HepG2 (cell line): ENCODE measurements around the gene APOC3. TPM values are rescaled to one million over a fixed set of nuclear protein-coding genes. Genes with fewer than 3 reads are reported as not detected.

Experiments
- CAMTA2 ChIP-seq: sonication (generic); formaldehyde crosslinking; IDR thresholded peaks from 2 replicates; pipeline ENCODE4 v1.4.0; 2020; ENCODE audit warnings: mild to moderate bottlenecking, missing genetic modification reagents, borderline replicate concordance
- E2F1 ChIP-seq: sonication (generic); formaldehyde crosslinking; IDR thresholded peaks from 2 replicates; pipeline ENCODE4 v1.5.0; 2020; ENCODE audit warnings: missing genetic modification reagents
- ETV5 ChIP-seq: IDR thresholded peaks from 2 replicates; pipeline ENCODE4 v1.6.1; 2018; ENCODE audit warnings: missing biosample characterization, missing genetic modification reagents, inconsistent platforms, borderline replicate concordance
- FOXA1 ChIP-seq, 2 experiments: fragments of 450-650 bp in 1 of 2; sonication (generic) in 1 of 2; formaldehyde crosslinking in 1 of 2; IDR thresholded peaks; 2 replicates each; pipeline versions ENCODE4 v1.4.0 to v1.6.1; 2016 to 2020; ENCODE audit warnings: missing genetic modification reagents in 1 of 2
- GATA4 ChIP-seq: sonication (generic); IDR thresholded peaks from 2 replicates; pipeline ENCODE4 v1.6.1; 2016; ENCODE audit warnings: antibody characterized with exemption, low read depth, borderline replicate concordance
- MAF1 ChIP-seq: sonication (generic); formaldehyde crosslinking; IDR thresholded peaks from 2 replicates; pipeline ENCODE4 v1.5.0; 2020; ENCODE audit warnings: missing genetic modification reagents, borderline replicate concordance
- MEF2D ChIP-seq: sonication (generic); formaldehyde crosslinking; IDR thresholded peaks from 2 replicates; pipeline ENCODE4 v1.5.1; 2020; ENCODE audit warnings: mild to moderate bottlenecking, missing genetic modification reagents
- NKX3-1 ChIP-seq: sonication (generic); formaldehyde crosslinking; IDR thresholded peaks from 2 replicates; pipeline ENCODE4 v1.5.0; 2020; ENCODE audit warnings: missing genetic modification reagents
- SNAPC4 ChIP-seq: sonication (generic); formaldehyde crosslinking; IDR thresholded peaks from 2 replicates; pipeline ENCODE4 v1.4.0; 2020; ENCODE audit warnings: mild to moderate bottlenecking, missing genetic modification reagents
- ZNF20 ChIP-seq: sonication (generic); formaldehyde crosslinking; IDR thresholded peaks from 2 replicates; pipeline ENCODE4 v1.4.0; 2020; ENCODE audit warnings: mild to moderate bottlenecking, moderate library complexity, missing genetic modification reagents
- ZNF333 ChIP-seq: sonication (generic); formaldehyde crosslinking; IDR thresholded peaks from 2 replicates; pipeline ENCODE4 v1.4.0; 2020; ENCODE audit warnings: mild to moderate bottlenecking, missing genetic modification reagents, borderline replicate concordance
- ZNF782 ChIP-seq: sonication (generic); formaldehyde crosslinking; IDR thresholded peaks from 2 replicates; pipeline ENCODE4 v1.4.0; 2020; ENCODE audit warnings: missing genetic modification reagents, mild to moderate bottlenecking, borderline replicate concordance
- ZNF883 ChIP-seq: sonication (generic); formaldehyde crosslinking; IDR thresholded peaks from 2 replicates; pipeline ENCODE4 v1.5.1; 2020; ENCODE audit warnings: mild to moderate bottlenecking, missing genetic modification reagents; ENCODE audit errors: not compliant biosample characterization
- ZSCAN5A ChIP-seq: sonication (generic); formaldehyde crosslinking; IDR thresholded peaks from 2 replicates; pipeline ENCODE4 v1.8.0; 2022; ENCODE audit warnings: mild to moderate bottlenecking, missing genetic modification reagents, borderline replicate concordance
- polyA plus RNA-seq, 8 experiments: library from polyadenylated mRNA; depleted of rRNA in 3 of 8; stranded (reverse) in 7 of 8; unstranded in 1 of 8; fragments of >200 nt; fragmentation: Illumina TruSeq in 4 of 8; extraction: Trizol in 4 of 8; gene quantifications; 2 replicates each; pipeline versions ENCODE4 v1.2.1 to v1.2.3, GENCODE V29; 2011 to 2016; ENCODE audit warnings: low read depth in 4 of 8, missing spikeins in 1 of 8, mixed read lengths in 1 of 8; ENCODE audit not compliant: insufficient read depth in 1 of 8
- total RNA-seq, 5 experiments: library from RNA; depleted of rRNA; stranded (reverse); fragments of >200 nt; fragmentation: Illumina TruSeq; extraction: Trizol; gene quantifications; 2 replicates each; pipeline ENCODE4 v1.2.3, GENCODE V29; 2016; ENCODE audit warnings: low read depth in 1 of 5
- TF ChIP-seq, protein P1 (sequence below): sonication (generic); formaldehyde crosslinking; IDR thresholded peaks from 2 replicates; pipeline ENCODE4 v1.5.0; 2020; ENCODE audit warnings: mild to moderate bottlenecking, missing genetic modification reagents, moderate library complexity
- TF ChIP-seq, protein P2 (sequence below), 2 experiments: sonication (generic) in 1 of 2; formaldehyde crosslinking in 1 of 2; IDR thresholded peaks; 2 replicates each; pipeline versions ENCODE4 v1.4.0 to v1.6.1; 2018 to 2020; ENCODE audit warnings: missing genetic modification reagents in 2 of 2, borderline replicate concordance in 1 of 2, low read depth in 1 of 2, mild to moderate bottlenecking in 1 of 2, missing biosample characterization in 1 of 2

The APOC3 gene
- total and polyA plus RNA-seq, 2 of the 13 experiments (the other 11 are each of a cell fraction or from before 2014, with no cell fraction given): 314 to 687 TPM

- TF ChIP-seq ZNF782 (CRISPR knock-in tag) (no peak), E2F1 (CRISPR knock-in tag) (peak; percentile 51; the same call in 1 of the 2 replicates), CAMTA2 (CRISPR knock-in tag) (peak; percentile 86; the same call in 1 of the 2 replicates), FOXA1 (IDR thresholded peaks at IDR 0.05) (no peak), FOXA1 (CRISPR knock-in tag; IDR thresholded peaks at IDR 0.05) (no peak), ZNF20 (CRISPR knock-in tag) (no peak), ETV5 (CRISPR knock-in tag) (peak; percentile 91; the same call in 1 of the 2 replicates), GATA4 (peak; percentile 91), ZNF333 (CRISPR knock-in tag) (peak; percentile 24; the same call in 1 of the 2 replicates), MEF2D (CRISPR knock-in tag) (peak; percentile 96), ZNF883 (CRISPR knock-in tag) (peak; percentile 63), SNAPC4 (CRISPR knock-in tag) (peak; percentile 86; the same call in 1 of the 2 replicates), MAF1 (CRISPR knock-in tag) (peak; percentile 69; the same call in 1 of the 2 replicates), NKX3-1 (CRISPR knock-in tag) (0 out of 2 replicates have a peak, but pooled peaks have one; percentile 45), ZSCAN5A (CRISPR knock-in tag) (0 out of 2 replicates have a peak, but pooled peaks have one; percentile 4)
- TF ChIP-seq, protein P1, sequence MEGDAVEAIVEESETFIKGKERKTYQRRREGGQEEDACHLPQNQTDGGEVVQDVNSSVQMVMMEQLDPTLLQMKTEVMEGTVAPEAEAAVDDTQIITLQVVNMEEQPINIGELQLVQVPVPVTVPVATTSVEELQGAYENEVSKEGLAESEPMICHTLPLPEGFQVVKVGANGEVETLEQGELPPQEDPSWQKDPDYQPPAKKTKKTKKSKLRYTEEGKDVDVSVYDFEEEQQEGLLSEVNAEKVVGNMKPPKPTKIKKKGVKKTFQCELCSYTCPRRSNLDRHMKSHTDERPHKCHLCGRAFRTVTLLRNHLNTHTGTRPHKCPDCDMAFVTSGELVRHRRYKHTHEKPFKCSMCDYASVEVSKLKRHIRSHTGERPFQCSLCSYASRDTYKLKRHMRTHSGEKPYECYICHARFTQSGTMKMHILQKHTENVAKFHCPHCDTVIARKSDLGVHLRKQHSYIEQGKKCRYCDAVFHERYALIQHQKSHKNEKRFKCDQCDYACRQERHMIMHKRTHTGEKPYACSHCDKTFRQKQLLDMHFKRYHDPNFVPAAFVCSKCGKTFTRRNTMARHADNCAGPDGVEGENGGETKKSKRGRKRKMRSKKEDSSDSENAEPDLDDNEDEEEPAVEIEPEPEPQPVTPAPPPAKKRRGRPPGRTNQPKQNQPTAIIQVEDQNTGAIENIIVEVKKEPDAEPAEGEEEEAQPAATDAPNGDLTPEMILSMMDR (CRISPR knock-in tag): peak; percentile 58
- TF ChIP-seq, protein P2, sequence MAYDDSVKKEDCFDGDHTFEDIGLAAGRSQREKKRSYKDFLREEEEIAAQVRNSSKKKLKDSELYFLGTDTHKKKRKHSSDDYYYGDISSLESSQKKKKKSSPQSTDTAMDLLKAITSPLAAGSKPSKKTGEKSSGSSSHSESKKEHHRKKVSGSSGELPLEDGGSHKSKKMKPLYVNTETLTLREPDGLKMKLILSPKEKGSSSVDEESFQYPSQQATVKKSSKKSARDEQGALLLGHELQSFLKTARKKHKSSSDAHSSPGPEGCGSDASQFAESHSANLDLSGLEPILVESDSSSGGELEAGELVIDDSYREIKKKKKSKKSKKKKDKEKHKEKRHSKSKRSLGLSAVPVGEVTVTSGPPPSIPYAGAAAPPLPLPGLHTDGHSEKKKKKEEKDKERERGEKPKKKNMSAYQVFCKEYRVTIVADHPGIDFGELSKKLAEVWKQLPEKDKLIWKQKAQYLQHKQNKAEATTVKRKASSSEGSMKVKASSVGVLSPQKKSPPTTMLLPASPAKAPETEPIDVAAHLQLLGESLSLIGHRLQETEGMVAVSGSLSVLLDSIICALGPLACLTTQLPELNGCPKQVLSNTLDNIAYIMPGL (CRISPR knock-in tag; IDR thresholded peaks at IDR 0.05; ENCODE audit: borderline replicate concordance in 1 of 2, low read depth in 1 of 2): peak; percentile 51 to 66; a peak in 3 of 4 replicates
Measured at GRCh38 chr11:116826751-116827431, 2.8 kb upstream of the APOC3 start (continued).
